LNCAP (cell line): ENCODE measurements around the gene ARHGAP4.

ENCODE experiments used
- TF ChIP-seq, protein P1 (sequence below): fragments of 450-650 bp; IDR thresholded peaks from 2 replicates; pipeline ENCODE4 v1.5.1; 2017; ENCODE audit warnings: mild to moderate bottlenecking

The ARHGAP4 gene

DNA sequence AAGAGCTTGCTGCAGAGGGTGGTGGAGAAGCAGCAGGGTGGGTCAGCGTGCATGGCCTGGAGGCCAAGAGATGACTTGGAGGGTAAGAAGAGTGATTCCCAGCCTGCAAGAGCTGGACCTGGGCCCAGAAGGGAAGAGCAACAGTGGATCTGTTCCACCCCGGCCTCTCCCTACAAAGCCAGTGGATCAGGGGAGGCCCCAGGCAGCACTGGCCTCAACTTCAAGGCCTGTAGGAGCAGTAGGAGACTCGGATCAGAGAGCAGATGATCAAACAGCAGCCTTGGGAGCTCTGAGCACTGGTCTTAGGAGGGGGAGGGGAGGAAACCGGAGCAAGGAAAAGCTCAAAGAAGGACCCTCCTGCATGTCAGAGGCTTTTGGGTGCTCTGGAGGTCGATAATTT lies 47.7 kb downstream of the ARHGAP4 start:
- TF ChIP-seq, protein P1, sequence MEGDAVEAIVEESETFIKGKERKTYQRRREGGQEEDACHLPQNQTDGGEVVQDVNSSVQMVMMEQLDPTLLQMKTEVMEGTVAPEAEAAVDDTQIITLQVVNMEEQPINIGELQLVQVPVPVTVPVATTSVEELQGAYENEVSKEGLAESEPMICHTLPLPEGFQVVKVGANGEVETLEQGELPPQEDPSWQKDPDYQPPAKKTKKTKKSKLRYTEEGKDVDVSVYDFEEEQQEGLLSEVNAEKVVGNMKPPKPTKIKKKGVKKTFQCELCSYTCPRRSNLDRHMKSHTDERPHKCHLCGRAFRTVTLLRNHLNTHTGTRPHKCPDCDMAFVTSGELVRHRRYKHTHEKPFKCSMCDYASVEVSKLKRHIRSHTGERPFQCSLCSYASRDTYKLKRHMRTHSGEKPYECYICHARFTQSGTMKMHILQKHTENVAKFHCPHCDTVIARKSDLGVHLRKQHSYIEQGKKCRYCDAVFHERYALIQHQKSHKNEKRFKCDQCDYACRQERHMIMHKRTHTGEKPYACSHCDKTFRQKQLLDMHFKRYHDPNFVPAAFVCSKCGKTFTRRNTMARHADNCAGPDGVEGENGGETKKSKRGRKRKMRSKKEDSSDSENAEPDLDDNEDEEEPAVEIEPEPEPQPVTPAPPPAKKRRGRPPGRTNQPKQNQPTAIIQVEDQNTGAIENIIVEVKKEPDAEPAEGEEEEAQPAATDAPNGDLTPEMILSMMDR: no peak

DNA sequence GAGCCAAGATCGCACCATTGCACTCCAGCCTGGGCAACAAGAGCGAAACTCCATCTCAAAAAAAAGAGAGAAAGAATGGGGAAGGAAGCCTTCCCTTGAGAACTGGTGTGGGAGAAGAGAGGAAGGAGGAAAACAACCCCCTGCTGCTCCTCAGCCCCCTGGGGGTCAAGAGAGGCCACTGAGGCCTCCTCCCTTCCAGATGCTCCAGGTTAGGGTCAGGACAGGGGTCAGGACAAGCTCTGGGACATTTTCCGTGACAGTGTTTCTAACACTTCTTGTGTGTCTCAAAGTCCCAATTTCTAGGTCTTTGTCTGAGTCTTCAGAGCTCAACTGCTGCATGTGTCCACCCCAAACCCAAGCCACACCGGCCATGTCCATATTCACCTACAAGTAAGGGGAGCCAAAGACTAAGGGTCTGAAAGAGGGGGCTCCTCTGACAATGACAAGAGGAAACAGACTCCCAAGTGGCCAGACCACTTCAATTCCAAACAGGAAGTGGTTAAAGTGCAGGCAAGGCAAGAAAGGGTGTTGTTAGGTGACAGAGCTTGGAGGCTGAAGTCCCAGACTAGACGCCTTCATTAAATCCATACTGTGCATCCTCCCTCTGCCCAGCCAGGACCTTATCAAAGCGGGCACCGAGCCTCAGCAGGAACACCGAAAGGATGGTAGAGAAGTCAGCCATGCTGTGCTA lies 48.3 kb downstream of the ARHGAP4 start:
- TF ChIP-seq, protein P1: no peak

DNA sequence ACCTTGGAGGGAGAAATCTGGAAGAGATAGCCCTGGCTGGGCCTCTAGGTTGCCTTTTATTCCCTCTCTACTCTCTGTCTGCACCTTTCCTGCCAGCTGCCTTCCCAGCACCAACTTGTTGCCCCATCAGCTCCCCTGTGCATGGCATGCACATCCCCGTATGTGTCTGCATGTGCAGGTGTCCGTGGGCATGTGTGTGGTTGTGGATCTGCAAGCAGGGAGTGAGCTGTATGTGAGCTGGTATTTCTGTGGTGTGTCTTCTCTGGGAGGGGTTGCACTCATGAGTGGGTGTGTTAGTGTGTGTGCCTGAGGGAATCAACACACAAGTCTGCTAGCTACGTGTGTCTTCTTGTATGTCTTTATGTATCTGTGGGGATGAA lies 50.0 kb downstream of the ARHGAP4 start:
- TF ChIP-seq, protein P1: no peak

DNA sequence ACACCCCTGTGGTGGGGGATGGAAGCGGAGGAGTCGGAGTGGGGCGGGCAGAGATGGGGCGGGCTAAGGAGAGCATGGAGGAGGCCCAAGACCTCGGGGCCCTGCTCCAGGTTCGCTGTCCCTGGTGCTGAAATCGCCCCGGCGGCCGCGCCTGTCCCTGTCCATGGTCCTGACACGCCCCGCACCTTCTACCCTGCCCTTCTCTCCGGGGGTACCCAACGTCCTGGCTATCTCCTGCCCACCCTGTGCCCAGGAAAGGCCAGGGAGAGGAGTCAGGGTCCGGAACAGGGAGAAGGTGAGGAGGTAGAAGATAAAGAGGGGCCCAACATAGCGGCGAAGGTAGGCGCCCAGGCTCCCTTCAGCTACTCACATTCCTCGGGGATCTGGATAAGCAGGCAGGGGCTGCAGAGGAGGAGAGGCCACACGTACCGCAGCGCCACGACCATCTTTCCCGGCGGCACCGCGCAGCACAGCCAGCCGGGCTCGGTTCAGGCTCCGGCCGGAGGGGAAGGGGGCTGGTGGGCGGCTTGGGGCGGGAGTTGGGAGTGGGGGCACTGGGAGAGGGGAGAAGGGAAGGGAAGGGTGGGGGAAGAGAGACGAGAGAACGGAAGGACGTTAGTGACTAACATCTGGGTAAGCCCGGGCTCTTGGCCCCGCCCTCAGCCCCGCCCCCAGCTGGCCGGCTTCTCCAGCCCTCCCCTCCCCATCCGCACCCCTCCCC lies 50.5 kb downstream of the ARHGAP4 start:
- TF ChIP-seq, protein P1: no peak

DNA sequence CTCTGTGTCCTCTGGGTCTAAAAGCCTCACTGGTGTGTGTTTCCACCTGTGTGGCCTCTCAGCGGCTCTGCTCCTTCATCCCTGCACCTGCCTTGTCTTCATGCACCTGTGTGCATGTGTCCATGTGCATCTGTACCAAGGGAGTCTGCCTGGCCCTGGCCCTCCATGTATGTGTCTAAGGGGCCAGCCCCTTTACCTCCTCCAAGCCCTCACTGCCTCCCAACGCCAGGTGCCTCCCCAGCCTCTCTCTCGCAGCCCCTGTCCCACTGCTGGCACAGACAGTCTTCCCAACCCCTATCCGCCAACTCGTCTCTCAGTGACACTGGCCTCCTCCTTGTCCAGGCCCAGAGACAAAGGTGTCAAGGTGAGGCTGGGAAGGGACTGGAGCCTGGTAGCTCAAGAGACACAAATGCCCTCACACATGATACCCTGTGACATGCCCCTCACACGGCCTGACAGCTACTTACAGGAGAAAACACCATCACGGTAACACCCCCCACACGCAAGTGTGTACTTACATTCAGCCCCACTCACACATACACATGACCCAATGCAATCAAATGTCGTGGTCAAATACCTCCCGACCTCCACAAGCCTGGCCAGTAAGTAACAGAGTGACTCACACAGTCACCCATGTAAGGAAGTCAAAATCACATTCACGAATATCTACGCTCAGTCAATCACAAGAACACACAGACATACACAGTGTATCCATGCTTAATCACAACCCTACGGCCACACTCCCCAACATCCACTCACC lies 51.5 kb downstream of the ARHGAP4 start:
- TF ChIP-seq, protein P1: no peak

DNA sequence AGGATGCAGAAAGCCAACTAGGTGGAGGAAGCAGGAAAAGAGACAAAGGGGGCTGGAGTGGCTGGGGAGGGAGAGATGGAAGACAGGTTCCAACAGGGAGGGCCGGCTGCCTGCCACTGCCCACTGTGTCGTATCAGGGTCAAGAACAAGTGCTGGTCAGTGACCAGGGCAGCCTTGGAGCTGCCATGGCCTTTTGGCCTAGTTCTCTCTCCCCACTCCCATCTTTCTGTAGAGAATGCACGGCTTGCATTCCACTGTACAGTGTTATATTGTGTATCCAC lies 52.0 kb downstream of the ARHGAP4 start:
- TF ChIP-seq, protein P1: no peak

DNA sequence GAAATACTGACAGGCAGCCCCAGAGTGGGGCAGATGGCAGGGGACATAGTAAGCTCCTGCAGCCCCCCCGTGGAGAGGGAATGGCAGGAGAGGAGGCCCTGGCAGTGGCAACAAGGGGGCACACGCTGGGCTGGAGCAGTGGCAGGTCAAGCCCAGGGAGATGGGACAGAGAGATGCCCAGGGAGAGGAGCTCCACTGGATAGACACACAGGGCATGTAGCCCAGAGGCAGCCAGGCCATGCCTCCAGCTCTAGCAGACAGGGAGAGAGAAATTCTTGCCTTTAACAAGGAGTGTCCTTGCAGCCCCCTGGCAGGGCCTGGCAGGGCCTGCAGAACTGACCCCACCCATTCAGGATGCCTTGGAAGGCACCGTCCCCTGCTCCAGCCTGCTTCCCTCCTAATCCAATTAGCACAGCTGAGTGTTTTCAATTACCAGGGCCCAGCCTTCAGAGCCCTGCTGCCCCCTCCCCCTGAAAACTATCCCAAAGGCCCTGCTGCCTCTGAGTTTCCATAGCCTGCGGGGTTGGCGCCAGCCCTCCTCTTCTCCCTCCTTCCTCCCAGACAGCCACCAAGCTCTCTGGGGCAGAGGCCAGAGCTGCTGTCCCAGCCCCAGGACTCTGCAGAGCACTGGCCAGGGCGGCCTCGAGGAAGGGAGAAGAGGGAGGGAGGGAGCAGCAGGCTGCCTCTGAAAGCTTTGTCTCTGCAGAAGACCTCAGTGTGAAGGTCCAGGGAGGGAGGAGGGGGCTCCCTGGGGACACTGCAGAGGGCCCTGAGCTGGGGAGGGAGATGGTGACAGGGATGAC lies 52.6 kb downstream of the ARHGAP4 start:
- TF ChIP-seq, protein P1: no peak
